ENCODE data around the gene EPB41L4A.

DNA sequence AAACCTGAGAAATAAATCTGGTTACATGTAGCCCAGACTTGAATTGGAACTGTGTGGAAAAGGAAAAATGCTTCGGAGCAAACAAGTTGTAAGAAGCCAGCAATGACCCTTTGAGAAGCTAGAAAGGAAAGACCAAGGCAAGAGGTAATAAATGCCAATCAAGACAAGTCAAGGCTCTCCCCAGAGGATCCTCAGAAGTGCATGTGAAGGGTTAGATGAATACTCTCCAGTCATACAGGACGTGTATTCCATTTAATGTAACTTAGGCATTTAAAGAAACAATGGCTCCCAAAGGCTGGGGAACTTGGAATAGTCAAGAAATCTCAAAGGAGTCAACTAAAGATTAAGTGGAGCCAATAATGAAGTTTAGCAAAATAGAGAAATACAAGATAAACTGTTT, 36.2 kb downstream of the EPB41L4A start:
- TF ChIP-seq, protein P1, sequence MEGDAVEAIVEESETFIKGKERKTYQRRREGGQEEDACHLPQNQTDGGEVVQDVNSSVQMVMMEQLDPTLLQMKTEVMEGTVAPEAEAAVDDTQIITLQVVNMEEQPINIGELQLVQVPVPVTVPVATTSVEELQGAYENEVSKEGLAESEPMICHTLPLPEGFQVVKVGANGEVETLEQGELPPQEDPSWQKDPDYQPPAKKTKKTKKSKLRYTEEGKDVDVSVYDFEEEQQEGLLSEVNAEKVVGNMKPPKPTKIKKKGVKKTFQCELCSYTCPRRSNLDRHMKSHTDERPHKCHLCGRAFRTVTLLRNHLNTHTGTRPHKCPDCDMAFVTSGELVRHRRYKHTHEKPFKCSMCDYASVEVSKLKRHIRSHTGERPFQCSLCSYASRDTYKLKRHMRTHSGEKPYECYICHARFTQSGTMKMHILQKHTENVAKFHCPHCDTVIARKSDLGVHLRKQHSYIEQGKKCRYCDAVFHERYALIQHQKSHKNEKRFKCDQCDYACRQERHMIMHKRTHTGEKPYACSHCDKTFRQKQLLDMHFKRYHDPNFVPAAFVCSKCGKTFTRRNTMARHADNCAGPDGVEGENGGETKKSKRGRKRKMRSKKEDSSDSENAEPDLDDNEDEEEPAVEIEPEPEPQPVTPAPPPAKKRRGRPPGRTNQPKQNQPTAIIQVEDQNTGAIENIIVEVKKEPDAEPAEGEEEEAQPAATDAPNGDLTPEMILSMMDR (IDR thresholded peaks at IDR 0.05), result no peak
- no peak for TF ChIP-seq POLR2A (IDR thresholded peaks at IDR 0.05)

All from body of pancreas (tissue), 4 donors.